Right ventricle myocardium superior (tissue), 1 donor: ENCODE measurements around the gene AGAP5. TPM values are rescaled to one million over a fixed set of nuclear protein-coding genes. Genes with fewer than 3 reads are reported as not detected.
"Not testable (repeated sequence)": the region's sequence is repeated elsewhere in the genome, so short reads cannot be mapped to it uniquely, and the experiment has no call there.

ENCODE experiments used
- ATAC-seq: fragments of 200-7000 bp; cut with Tn5 transposase; one replicate; pipeline ENCODE4 v1.9.1; 2020; ENCODE audit warnings: mild to moderate bottlenecking; ENCODE audit not compliant: poor library complexity
- DNase-seq: peaks from one replicate; pipeline ENCODE4 v3.0.0-alpha.2; 2020
- intact Hi-C: fragments of 100-400 bp; cut with DNase I; formaldehyde crosslinking; loops from one replicate; pipeline ENCODE4 v1.11.2; 2022
- long read RNA-seq: library from polyadenylated mRNA; unstranded; transcript quantifications from one replicate; pipeline ENCODE4 v2.0.0, GENCODE V29; 2021
- total RNA-seq: library from RNA; stranded (reverse); fragmentation: NEBNext Ultra II Directional; extraction: Animal tissue kit (Norgen Biotek cat#: 25700); gene quantifications from one replicate; pipeline ENCODE4 v1.2.1, GENCODE V29; 2021
- donor health status: DM: no; HTN: yes; CAD: no; lungs with severe emphysema.

The AGAP5 gene
- 3.5 TPM for total RNA-seq
- long read RNA-seq: 0 reads

DNA sequence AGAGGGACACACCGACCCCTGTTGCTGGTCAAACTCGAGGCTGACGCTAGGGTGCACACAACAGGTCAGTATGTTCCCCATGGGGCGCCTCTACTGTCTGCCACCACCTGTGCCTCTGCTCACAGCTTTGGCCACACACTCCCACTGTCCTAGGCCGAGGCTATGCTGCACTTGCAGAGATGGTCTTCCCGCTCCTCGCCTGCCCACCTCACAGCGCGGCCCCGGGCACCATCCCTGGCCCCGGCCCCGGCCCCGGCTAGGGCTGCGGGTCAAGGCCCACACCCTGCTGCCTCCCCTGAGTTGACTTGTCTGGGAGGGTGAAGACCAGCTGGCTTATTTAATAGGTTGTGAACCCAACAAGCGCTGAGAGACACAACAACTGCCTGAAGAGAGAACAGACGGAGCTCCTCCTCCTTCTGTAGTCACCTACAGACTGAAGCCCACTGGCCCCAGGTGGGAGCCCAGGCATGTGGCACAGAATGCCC, at the start of gene AGAP5:
TSS of gene AGAP5 (minus strand) at position 435 of the 485 bp plus-strand sequence. CDS start at position 81, 354 bp downstream.
- ATAC-seq, intact Hi-C loops, DNase-seq: not testable (repeated sequence)

DNA sequence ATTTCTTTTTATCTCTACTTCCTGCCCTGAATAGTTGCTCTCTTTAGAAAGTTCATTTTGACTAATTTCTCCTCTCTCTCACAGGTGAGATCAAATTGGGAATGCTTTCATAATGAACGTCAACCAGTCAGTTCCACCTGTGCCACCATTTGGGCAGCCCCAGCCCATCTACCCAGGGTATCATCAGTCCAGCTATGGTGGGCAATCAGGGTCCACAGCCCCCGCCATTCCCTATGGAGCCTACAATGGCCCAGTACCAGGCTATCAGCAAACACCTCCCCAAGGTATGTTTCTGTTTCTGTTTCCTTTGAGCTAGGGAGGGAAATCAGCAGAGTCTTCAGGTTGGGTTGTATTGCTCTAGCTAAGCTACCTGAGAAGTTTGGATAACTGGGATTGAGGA, 48.8 kb upstream of the AGAP5 start:
- intact Hi-C loops: no loop called here
- DNase-seq: no peak
- no peak for ATAC-seq

DNA sequence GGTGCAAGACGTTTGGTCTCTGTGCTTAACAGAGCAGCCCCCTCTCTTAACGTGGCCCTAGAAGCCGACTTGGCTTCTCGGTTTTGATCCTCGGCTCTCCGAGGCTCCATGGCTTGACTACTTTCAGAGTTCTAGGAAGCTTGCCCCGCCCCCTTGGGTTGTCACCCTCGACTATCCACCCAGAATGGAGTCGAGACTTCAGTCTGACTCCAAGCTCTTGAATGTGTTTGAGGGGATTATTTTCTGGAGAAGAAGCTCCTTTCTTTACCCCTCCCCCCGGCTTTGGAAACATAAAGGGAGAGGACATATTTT, 46.7 kb upstream of the AGAP5 start:
- intact Hi-C loops: no loop called here
- peak; percentile 63 for DNase-seq
- peak; percentile 10 for ATAC-seq

DNA sequence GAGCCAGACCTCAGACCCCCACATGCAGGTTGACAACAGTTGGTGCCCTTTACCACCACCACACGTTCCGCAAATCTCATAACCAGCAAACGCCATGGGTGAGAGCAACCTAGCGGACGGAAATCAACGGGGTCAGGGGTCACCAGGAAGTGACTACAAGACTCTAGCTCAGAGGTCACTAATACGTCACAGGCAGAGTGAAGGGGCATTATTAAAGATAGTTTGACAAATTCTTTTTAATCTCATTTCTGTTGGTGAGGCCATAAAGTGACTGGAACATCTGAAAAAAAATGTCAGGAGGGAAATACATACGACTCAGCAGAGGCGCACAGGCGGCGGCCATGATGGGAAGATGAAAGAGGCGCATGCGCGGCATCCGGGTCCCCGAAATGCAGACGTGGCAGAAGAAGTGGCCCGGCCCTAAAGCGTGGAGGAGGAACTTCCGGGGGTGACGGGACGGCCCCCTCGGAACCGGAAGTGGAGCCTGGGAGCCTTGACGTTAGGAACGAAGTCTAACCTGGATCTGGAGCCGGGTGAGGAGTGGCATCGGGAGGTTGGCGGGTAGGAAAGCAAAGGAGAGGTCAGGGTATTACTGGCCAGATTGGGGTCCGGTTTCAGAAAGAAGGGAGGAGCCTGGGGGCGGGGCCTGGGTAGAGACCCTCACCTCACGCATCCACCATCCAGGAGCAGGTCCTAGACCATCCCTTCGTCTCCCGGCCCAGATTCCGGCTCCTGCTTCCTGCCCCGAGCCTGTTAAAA, 46.2 kb upstream of the AGAP5 start, which contains the start of gene SEC24C:
TSS of gene SEC24C (plus strand) at position 468 of the 759 bp plus-strand sequence. CDS start 2,461 bp downstream, outside the sequence.
- intact Hi-C loops: no loop called here
- peak; percentile 98 for DNase-seq
- peak; percentile 98 for ATAC-seq

DNA sequence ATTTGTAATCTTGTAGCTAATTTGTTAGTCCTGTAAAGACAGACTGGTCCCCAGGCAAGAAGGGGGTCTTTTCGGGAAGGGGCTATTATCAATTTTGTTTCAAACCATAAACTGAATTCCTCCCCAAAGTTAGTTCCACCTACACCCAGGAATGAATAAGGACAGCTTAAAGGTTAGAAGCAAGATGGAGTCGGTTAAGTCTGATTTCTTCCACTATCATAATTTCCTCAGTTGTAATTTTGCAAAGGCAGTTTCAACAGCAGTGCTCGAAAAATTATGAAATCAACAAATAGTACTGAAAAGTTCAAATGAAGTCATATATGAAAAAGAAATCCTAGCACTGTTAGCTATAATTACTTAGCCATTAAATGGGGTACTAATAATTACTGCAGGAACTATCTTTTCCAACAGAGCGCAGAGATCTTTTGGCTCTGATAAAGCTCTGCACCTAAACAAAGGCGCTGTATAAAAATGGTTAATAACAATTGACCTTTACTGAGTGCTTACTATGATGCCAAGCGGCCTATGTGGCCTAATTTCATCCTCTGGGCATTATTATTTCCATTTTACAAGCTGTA, 45.5 kb upstream of the AGAP5 start:
- intact Hi-C loops: no loop called here
- DNase-seq (no peak), ATAC-seq (no peak)

DNA sequence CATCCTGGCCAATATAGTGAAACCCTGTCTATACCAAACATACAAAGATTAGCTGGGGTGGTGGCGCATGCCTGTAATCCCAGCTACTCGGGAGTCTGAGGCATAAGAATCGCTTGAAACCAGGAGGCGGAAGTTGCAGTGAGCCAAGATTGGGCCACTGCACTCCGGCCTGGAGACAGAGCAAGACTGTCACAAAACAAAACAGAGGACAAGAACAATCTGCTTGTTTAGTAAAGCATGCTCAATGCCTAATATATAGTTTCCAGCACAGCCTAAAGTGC, 44.5 kb upstream of the AGAP5 start:
- DNase-seq: no peak
- intact Hi-C loops: no loop called here
- no peak for ATAC-seq

DNA sequence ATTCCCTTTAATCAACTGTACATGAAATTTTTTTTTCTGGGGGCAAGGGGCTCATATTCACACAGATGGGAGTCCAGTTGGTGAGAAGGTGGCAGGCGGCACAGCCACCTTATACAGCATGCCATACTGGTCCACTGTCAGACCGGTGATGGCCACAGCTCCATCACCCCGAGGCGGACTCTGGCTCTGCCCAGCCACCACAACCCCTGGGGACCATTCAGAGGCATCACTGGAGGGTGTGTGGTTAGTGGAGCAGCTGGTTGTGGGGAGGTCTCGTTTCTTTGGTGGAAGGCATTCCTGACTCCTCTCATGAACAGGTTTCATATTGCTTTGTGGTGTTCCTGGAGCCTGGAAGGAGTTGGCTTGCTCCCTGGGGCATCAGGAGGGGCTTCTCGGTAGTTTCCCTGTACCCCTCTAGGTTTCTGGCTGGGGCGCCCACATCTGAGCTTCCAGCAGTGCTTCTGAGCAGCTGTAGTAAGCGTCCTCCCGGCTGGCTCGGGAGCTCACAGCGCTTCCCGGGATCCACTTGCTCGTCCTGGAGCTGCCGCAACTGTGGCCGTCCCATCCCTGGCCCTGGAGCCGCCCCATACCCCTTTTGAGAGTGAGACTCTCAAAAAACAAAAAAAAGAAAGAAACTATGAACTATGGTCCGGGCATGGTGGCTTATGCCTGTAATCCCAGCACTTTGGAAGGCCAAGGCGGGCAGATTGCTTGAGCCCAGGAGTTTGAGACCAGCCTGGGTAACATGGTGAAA, 42.8 kb upstream of the AGAP5 start:
- intact Hi-C loops, ATAC-seq, DNase-seq: not testable (repeated sequence)

DNA sequence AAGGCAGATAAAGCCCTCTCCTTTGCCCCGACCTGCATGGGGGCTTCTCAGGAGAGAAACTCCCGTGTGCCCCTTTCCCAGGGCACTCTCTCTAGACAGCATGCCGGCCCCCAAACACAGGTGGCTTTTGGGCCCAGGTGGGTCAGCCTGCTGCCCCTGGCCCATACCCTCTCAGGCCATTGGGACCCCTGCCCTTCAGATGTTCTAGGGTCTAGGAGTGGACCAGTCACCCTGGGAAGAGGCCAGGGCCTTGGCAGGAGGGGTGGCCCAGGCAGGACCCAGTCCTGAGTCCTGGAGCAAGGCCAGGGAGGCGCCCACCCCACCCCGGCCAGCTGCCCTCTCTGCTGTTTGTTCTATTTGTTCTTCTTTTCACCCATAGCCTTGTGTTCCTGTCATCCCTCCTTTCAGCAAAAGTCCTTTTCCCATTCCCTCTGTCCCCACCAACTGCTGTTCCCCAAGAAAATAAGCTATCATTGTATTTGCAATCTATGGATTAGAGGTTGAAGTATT, 36.9 kb upstream of the AGAP5 start:
- DNase-seq (no peak), ATAC-seq (no peak)
- intact Hi-C loops: loop anchor here (10.0 kb wide), 1 partner anchor 80 kb away; the partner anchor contains the start of gene SYNPO2L

DNA sequence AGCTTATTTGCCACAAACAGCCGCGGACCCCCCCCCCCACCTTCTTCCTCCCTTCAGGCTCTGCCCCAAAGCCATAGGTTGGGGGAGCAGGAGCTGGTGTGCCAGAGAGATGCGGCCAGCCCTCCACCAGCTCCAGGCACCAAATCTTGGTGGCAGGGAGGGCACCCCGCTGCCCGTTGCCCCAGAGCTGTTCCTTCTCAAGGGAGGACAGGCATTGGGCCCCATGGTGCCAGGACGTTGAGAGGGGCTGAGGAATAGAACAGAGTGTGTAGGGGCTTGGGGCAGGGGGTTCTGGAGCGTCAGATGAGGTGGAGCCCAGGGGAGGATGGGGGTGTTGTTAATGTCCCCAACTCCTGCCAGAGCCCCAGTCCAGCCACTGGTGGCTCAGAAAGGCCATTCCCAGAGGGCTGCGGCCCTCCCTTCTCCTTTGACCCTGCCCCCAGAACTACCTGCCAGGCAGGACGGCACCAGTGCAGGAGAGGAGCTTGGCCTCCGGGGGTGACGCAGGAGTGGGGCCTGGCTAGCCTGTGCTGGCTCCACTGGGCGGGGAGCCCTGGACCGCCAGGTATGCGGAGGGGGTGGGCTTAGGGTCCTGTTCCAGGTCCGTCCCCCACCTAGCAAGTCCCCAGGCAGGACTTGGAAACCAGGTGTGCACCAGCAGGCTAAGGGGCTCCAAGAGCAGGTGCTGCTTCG, 36.3 kb upstream of the AGAP5 start:
- intact Hi-C loops: loop anchor here (10.0 kb wide), 1 partner anchor 79 kb away; the partner anchor contains the start of gene SYNPO2L
- ATAC-seq (no peak), DNase-seq (no peak)

DNA sequence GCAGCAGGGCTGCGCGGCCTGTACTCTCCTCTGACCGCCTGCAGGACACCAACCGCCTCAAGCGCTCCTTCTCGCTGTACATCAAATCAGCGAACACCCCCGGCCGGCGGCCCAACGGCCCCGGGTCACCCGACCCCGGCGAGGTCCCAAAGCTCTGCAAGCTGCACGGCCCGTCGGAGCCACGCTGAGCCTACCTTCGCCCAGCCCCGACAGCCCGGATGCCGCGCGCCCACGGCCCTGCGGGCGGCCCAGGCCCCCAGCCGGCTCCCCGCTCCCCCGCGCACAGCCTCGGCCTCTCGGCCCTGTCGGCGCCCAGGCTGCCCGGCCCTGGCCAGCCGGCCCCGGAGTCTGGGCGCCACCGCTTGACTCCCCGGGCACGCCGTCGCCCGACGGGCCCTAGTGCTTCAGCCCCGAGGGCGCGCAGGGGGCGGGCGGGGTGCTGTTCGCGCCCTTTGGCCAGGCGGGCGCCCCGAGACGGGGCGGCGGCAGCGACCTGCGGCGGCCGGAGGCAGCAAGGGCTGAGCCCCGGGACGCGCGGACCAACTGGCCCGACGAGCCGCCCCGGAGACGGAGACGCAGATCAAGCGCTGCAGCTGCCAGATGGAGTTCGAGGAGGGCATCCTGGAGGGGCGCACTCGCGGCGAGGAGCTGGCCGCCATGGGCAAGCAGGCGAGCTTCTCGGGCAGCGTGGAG, 35.2 kb upstream of the AGAP5 start:
- DNase-seq (no peak), ATAC-seq (no peak)
- intact Hi-C loops: loop anchor here (10.0 kb wide), 1 partner anchor 78 kb away; the partner anchor contains the start of gene SYNPO2L

DNA sequence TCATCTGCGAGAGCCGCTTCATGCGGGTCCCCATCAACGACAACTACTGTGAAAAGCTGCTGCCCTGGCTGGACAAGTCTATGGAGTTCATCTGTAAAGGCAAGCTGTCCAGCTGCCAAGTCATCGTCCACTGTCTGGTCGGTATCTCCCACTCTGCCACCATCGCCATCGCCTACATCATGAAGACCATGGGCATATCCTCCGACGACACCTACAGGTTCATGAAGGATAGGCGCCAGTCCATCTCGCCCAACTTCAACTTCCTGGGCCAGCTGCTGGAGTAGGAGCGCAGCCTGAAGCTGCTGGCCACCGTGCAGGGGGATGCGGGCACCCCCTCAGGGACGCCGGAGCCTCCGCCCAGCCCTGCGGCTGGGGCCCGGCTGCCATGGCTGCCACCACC, 34.5 kb upstream of the AGAP5 start:
- ATAC-seq: no peak
- intact Hi-C loops: loop anchor here (10.0 kb wide), 1 partner anchor 78 kb away; the partner anchor contains the start of gene SYNPO2L

DNA sequence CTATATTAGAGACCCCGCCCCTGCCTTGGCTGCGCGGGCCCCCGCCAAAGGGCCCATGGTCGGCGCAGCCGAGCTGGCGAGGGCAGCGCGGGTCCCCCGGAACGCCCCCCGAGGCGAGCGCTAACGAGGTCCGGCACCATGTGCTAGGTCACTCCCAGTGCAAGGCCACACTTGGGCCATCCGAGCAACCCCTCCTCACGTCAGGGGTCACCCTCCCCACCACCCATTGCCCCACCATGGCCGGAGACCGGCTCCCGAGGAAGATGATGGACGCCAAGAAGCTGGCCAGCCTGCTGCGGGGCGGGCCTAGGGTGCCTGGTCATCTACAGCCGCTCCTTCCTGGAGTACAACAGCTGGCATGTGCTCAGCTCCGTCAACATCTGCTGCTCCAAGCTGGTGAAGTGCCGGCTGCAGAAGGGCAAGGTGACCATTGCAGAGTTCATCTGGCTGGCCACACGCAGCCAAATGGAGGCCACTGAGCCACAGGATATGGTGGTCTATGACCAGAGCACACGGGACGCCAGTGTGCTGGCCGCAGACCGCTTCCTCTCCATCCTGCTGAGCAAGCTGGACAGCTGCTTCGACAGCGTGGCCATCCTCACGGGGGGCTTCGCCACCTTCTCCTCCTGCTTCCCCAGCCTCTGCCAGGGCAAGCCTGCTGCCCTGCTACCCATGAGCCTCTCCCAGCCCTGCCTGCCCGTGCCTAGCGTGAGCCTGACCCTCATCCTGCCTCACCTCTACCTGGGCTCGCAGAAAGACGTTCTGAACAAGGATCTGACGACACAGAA, 33.9 kb upstream of the AGAP5 start:
- intact Hi-C loops: loop anchor here (10.0 kb wide), 1 partner anchor 77 kb away; the partner anchor contains the start of gene SYNPO2L
- no peak for DNase-seq
- ATAC-seq: no peak

More for the DNA sequence above, 34.5 kb upstream of the AGAP5 start:
- no peak for DNase-seq

DNA sequence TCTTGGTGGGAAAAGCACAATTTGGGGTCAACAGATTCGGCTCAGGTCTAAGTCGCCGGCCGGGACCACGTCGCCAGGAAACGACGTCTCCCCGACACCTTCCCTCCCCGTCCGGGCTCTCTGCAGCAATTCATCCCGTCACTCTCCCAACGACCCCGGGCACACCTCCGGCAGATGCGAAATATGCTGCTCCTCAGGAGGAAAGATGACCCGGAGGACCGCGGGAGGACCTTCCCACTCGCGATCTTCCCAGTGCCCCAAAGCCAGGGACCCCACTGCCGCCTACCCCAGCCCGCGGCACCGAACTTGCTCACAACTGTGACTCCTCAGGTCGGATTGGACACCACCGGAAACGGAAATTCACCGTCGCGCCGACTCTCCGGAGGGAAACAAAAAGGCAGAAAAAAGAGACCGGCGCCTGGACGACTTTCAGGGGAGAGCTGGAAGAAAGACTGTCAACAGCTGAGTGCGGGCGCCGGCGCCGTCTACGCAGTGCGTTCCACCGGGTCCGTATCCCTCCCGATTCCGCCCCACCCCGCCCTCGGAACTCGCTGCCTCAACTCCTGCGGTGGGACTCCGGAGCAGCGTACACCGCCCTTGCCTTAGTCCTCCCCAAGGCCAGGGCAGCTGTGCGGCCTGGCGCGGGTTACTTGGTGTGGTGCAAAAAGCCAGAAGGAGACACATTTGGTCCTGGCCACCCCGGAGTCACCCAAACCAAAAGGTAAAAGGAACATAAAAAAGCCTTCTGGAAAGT, 32.4 kb upstream of the AGAP5 start:
- ATAC-seq: peak; percentile 94
- DNase-seq: peak; percentile 91
- intact Hi-C loops: loop anchor here (10.0 kb wide), 1 partner anchor 76 kb away; the partner anchor contains the start of gene SYNPO2L

DNA sequence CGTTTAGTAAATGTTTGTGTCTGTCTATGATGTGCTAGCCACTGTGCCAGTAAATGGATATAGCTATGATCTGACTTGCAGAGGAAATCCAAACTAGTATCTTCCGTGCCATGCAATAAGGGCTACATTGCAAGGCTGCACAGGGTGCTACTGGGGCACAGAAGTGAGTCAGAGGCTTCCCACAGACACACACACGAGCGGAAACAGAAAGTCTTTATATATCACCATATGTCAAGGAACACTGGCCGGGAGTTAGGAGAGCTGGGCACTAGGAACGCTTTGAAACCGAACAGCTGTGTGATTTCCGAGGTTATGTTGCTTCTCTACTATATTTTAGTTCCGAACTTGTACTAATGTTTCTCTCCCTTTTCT, 31.9 kb upstream of the AGAP5 start:
- not testable (repeated sequence) for ATAC-seq, DNase-seq
- intact Hi-C loops: loop anchor here (10.0 kb wide), 1 partner anchor 75 kb away; the partner anchor contains the start of gene SYNPO2L

DNA sequence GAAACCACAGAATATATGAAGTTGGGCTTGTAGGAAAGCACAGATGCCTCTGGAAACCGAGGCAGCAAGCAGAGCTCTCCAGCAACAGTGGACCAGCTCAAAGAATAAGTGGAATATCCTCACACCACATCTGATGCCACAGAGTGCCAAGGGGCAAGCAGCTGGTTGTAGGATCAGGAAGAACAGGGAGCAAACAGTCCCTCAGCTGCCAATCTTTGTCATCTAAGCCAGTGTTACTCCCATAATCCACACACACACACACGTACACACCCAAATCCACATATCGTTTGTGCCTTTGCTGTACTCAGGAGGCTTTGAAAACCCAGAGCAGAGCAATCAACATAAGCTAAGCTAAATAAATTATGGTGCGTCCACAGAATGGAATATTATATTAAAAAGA, 25.6 kb upstream of the AGAP5 start:
- ATAC-seq: no peak
- DNase-seq: no peak
- intact Hi-C loops: no loop called here

DNA sequence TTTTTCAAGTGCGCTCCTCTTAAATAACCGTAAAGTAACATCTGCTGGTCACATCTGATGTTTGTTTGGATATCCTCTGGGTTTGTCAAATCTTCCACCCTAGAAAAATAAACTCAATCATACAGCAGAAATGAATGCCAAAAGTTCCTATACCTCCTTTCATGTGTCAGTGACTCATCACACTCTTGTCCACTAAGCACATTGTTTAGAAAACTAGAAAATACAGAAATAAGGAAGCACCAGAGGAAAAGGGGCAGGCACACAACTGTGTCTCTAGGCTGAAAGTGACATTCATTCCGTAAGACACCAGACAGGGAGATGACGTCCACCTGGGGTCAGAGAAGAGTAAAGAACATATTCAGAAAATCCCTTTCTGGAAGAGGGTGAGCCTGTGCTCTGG, 22.7 kb upstream of the AGAP5 start:
- DNase-seq, intact Hi-C loops, ATAC-seq: not testable (repeated sequence)
